HG02623 (cell line): ENCODE data around the gene DLGAP4.

Experiments
- ATAC-seq: cut with Tn5 transposase; IDR thresholded peaks from one replicate; pipeline ENCODE4 v1.9.1; 2021; ENCODE audit warnings: moderate library complexity; ENCODE audit not compliant: unreplicated experiment

Gene DLGAP4

GRCh38 chr20:36440370-36441026 is 134.4 kb downstream of the DLGAP4 start:
- no peak for ATAC-seq

GRCh38 chr20:36441027-36441414 is 134.9 kb downstream of the DLGAP4 start:
- ATAC-seq: no peak

- no peak for ATAC-seq
These were observed 135.3 kb downstream of the DLGAP4 start for GRCh38 chr20:36441416-36441815.

- ATAC-seq: no peak
These were observed 139.7 kb downstream of the DLGAP4 start for GRCh38 chr20:36445847-36446246.

GRCh38 chr20:36446557-36446956 is 140.4 kb downstream of the DLGAP4 start:
- ATAC-seq: no peak

- ATAC-seq: no peak
These were observed 141.0 kb downstream of the DLGAP4 start for GRCh38 chr20:36447101-36447500.

- ATAC-seq: no peak
These were observed 143.5 kb downstream of the DLGAP4 start for GRCh38 chr20:36449663-36450062.

GRCh38 chr20:36454332-36454697 is 148.2 kb downstream of the DLGAP4 start:
- no peak for ATAC-seq

- ATAC-seq: no peak
These were observed 148.7 kb downstream of the DLGAP4 start for GRCh38 chr20:36454698-36455427.

GRCh38 chr20:36455972-36456625 is 150.0 kb downstream of the DLGAP4 start:
- ATAC-seq: no peak

GRCh38 chr20:36460648-36461599 is 154.8 kb downstream of the DLGAP4 start:
- peak; percentile 54 for ATAC-seq

GRCh38 chr20:36461600-36462439 is 155.7 kb downstream of the DLGAP4 start:
- no peak for ATAC-seq

GRCh38 chr20:36462440-36463211 is 156.5 kb downstream of the DLGAP4 start:
- ATAC-seq: no peak

- no peak for ATAC-seq
These were observed 157.3 kb downstream of the DLGAP4 start for GRCh38 chr20:36463212-36464061.

GRCh38 chr20:36465109-36466080 is 159.3 kb downstream of the DLGAP4 start:
- ATAC-seq: no peak

GRCh38 chr20:36466089-36466488 is 159.9 kb downstream of the DLGAP4 start:
- no peak for ATAC-seq
